Measurements from ENCODE around the gene BCAS3.
"Not testable (repeated sequence)": the region's sequence is repeated elsewhere in the genome, so short reads cannot be mapped to it uniquely, and the experiment has no call there.

Gene BCAS3

GRCh38 chr17:61426482-61427304 is 749.0 kb downstream of the BCAS3 start:
- H3K36me3 Mint-ChIP-seq (ENCODE audit: low read depth): no peaks in the 10 kb centered on the region
- TF ChIP-seq CTCF (IDR thresholded peaks at IDR 0.05): no peak
- H3K27ac Mint-ChIP-seq: no peak overlapping the region
- H3K27me3 Mint-ChIP-seq (ENCODE audit: low read depth, poor library complexity): peaks cover 24% of the 10 kb centered on the region
- peaks cover 6% of the 10 kb centered on the region for H3K4me1 Mint-ChIP-seq
- H3K4me3 Mint-ChIP-seq: no peak overlapping the region
- DNase-seq: no peak
- H3K9me3 Mint-ChIP-seq: no peaks in the 10 kb centered on the region

- Mint-ChIP-seq H3K27me3 (ENCODE audit: low read depth, poor library complexity) (peaks cover 18% of the 10 kb centered on the region), H3K9me3 (no peaks in the 10 kb centered on the region), H3K4me1 (peaks cover 6% of the 10 kb centered on the region), H3K27ac (no peak overlapping the region), H3K36me3 (ENCODE audit: low read depth) (no peaks in the 10 kb centered on the region), H3K4me3 (no peak overlapping the region)
- no peak for DNase-seq
- no peak for TF ChIP-seq CTCF (IDR thresholded peaks at IDR 0.05)
Observed at GRCh38 chr17:61427567-61427966, 749.9 kb downstream of the BCAS3 start.

GRCh38 chr17:61429274-61429673 is 751.6 kb downstream of the BCAS3 start:
- Mint-ChIP-seq H3K4me1 (peaks cover 6% of the 10 kb centered on the region), H3K4me3 (no peak overlapping the region), H3K27me3 (ENCODE audit: low read depth, poor library complexity) (peaks cover 8% of the 10 kb centered on the region), H3K27ac (no peak overlapping the region), H3K9me3 (peaks cover 6% of the 10 kb centered on the region), H3K36me3 (ENCODE audit: low read depth) (no peaks in the 10 kb centered on the region)
- DNase-seq: no peak
- TF ChIP-seq CTCF (IDR thresholded peaks at IDR 0.05): no peak

GRCh38 chr17:61429831-61430230 is 752.2 kb downstream of the BCAS3 start:
- H3K27ac Mint-ChIP-seq; H3K27me3 Mint-ChIP-seq (ENCODE audit: low read depth, poor library complexity); H3K4me3 Mint-ChIP-seq; DNase-seq; H3K4me1 Mint-ChIP-seq; H3K36me3 Mint-ChIP-seq (ENCODE audit: low read depth): not testable (repeated sequence)
- peaks cover 12% of the 10 kb centered on the region for H3K9me3 Mint-ChIP-seq

GRCh38 chr17:61431594-61432311 is 754.1 kb downstream of the BCAS3 start:
- peaks cover 29% of the 10 kb centered on the region for H3K9me3 Mint-ChIP-seq

More at GRCh38 chr17:61431594-61432311, 754.1 kb downstream of the BCAS3 start:
- Mint-ChIP-seq H3K4me1 (no peaks in the 10 kb centered on the region), H3K27ac (no peak overlapping the region), H3K4me3 (no peak overlapping the region), H3K27me3 (ENCODE audit: low read depth, poor library complexity) (peaks cover 3% of the 10 kb centered on the region), H3K36me3 (ENCODE audit: low read depth) (peaks cover 6% of the 10 kb centered on the region)
- DNase-seq: no peak
- no peak for TF ChIP-seq CTCF (IDR thresholded peaks at IDR 0.05)

All from nephron progenitor cell (in vitro differentiated cells).